ENCODE data around the gene OR7C2.
"Not testable (repeated sequence)": the region's sequence is repeated elsewhere in the genome, so short reads cannot be mapped to it uniquely, and the experiment has no call there.

OR7C2 gene

DNA sequence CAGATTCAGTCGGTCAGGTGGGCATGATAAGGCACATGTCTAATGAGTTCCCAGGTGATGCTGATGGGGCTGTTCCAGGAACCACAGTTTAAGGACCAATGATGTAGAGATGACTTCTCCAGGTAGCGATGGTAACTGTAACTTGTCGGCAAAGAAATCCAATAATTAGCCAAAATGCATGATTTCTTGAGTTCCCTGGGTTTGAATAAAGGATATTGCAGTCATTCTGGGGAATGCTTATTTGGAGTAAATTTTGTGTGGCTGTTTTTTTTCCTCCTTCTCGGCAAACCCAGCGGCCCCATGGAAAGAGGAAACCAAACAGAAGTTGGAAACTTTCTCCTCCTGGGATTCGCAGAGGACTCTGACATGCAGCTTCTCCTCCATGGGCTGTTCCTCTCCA lies at the start of gene OR7C2:
Gene OR7C2, plus strand, starts transcription at position 301 of the 400 bp plus-strand sequence. Its CDS starts 0 bp downstream, at position 301.
- DNase-seq = no peak

- DNase-seq = no peak
Measured at GRCh38 chr19:14901675-14902260, 39.5 kb upstream of the OR7C2 start.

DNA sequence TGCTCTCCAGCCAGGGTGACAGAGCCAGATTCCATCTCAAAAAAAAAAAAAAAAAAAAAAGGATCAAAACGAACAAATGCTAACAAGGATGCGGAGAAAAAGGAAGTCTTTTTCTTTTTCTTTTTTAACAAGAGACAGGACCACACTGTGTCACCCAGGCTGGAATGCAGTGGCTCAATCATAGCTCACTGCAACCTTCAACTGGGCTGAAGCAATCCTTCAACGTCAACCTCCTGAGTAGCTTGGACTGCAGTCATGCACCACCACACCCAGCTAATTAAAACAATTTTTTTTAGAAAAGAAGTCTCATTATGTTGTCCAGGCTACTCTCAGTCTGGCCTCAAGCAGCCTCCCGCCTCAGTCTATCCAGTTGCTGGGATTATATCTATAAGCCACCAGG lies 34.6 kb upstream of the OR7C2 start:
- DNase-seq = no peak

DNA sequence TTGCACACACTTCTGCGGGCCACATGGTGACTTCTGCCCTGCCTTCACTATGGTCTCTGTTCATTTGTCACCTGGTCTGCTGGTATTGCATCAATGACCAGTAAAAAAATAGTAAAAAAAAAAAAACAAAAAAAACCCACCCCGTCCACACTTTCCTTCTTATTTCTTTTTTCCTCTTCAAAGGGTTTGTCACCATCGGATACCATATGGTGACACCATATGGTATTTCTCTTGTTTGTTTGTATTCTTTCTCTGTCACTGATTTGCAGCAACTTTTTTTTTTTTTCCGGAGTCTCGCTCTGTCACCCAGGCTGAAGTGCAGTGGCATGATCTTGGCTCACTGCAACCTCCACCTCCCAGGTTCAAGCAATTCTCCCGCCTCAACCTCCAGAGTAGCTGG lies 26.2 kb upstream of the OR7C2 start:
- no peak for DNase-seq

GRCh38 chr19:14916848-14917247 lies 24.4 kb upstream of the OR7C2 start:
- no peak for DNase-seq

- no peak for DNase-seq
Measured at GRCh38 chr19:14933506-14933905, 7.8 kb upstream of the OR7C2 start.

DNA sequence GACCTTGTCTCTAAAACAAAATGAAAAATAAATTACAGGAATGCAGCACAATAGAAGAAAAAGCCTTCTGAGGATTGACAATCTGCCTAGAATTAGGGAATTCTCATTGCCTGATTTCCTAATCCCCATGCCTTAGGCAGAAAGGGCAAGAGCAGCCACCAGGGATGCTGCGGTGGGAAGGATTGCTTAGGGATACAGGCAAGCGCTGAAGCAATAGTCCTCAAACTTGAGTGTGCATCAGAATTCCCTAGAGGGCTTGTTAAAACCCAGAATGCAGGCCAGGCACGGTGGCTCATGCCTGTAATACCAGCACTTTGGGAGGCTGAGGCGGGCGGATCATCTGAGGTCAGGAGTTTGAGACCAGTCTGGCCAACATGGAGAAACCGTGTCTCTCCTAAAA lies 1.0 kb upstream of the OR7C2 start:
- no peak for DNase-seq

GRCh38 chr19:14943601-14944000 lies 2.3 kb downstream of the OR7C2 start:
- no peak for DNase-seq

- no peak for DNase-seq
Measured at GRCh38 chr19:14944456-14944855, 3.2 kb downstream of the OR7C2 start.

DNA sequence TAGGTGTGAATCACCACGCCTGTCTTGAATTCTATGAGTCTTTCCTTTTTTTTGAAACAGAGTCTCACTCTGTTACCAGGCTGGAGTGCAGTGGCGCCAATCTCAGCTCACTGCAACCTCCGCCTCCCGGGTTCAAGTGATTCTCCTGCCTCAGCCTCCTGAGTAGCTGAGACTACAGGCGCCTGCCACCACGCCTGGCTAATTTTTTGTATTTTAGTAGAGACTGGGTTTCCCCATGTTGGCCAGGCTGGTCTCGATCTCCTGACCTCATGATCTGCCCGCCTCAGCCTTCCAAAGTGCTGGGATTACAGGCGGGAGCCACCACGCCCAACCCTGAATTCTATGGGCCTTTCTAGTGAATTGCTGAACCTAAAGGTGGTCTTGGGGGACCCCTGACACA lies 8.1 kb downstream of the OR7C2 start:
- not testable (repeated sequence) for DNase-seq

DNA sequence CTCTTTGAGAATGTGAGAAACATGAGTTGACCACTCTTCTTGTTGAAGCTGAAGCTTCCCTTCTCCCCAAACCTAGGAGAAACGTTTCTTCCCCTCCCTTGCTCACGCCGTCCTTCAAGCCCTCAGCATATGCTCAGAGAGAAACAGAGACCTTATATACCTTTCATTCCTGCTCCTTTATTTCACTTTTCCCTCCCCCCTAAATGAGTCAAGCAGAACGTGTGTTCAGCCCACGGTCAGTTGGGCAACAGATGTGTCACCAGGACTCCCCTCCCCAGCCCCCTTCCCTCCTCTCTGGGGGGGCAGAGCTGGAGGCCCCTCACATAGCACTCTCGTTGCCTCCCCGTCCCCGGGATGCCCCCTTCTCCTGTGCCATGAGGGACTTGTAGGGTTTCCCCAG lies 8.6 kb downstream of the OR7C2 start:
- no peak for DNase-seq

- DNase-seq = no peak
Measured at GRCh38 chr19:14950421-14950820, 9.1 kb downstream of the OR7C2 start.

DNA sequence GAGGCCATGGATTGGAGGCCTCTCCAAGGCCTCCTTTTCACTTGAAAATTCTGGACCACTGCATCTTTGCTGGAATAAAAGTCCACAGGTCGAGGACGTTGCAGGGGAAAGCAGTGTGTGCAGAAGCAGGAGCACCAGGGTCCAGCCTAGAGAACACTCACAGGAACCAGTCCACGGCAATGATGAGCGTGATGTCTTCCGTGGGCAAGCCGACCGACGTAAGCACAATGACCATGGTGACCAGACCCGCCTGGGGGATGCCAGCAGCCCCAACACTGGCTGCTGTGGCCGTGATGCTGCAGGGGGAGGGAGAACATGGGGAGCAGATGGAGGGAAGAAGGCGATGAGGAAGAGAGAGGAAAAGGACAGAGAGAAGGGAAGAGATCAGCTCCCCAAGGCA lies 11.5 kb downstream of the OR7C2 start:
- no peak for DNase-seq

- no peak for DNase-seq
Measured at GRCh38 chr19:14954071-14954655, 12.9 kb downstream of the OR7C2 start.

DNA sequence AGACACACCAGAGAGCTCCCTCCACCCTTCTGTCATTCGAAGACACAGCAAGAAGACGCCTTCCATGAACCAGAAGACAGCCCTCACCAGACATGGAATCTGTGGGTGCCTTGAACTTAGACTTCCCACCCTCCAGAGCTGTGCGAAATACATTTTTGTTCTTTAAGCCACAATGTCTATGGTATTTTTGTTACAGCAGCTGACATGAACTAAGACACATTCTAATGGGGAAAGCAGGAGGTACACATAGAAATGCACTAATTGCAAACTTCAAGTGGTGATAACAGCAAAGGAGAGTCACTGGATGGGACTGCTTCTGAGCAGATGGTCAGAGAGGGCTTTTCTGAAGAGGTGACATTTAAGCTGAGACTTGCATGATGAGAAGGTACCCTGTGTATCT lies 16.2 kb downstream of the OR7C2 start:
- DNase-seq = no peak

- DNase-seq = no peak
Measured at GRCh38 chr19:14959263-14959662, 18.0 kb downstream of the OR7C2 start.

- no peak for DNase-seq
Measured at GRCh38 chr19:14961956-14962685, 20.8 kb downstream of the OR7C2 start.

DNA sequence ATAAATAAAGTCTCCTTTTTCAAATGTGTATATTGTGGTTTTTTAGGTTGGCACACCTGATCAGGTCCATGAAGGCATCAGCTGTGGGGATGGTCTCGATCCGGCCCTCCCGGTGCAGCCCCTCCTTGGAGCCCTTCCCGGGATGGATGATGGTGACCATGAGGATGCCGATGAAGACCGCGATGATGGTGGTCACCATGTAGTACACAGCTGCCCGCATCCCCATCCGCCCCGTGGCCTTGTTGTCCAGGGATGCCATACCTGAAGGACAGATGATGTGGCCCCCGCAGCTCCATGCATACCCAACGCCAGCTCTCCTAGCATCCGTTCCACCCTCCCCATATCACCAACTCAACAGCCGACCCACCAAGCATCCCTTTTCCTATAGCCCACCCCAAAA lies 27.0 kb downstream of the OR7C2 start:
- DNase-seq = no peak

- DNase-seq = no peak
Measured at GRCh38 chr19:14971474-14971873, 30.2 kb downstream of the OR7C2 start.

- no peak for DNase-seq
Measured at GRCh38 chr19:14972676-14973075, 31.4 kb downstream of the OR7C2 start.

GRCh38 chr19:14974488-14974887 lies 33.2 kb downstream of the OR7C2 start:
- DNase-seq = no peak

DNA sequence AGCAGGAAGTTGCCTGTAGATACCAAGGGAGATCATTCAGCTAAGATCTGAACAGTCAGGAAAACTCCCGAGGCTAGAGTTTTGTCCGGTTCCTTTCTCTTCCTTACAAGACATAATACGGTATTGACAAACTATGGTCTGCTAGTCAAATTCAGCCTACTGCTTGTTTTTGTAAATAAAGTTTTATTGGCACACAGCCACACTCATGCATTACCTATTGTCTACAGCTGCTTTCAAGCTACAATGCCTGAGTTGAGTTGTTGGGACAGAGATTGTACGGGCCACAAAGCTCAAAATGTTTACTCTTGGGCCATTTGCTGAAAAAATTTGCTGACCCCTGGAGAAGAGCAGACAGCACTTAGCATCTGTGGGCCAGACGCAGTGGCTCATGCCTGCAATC lies 35.8 kb downstream of the OR7C2 start:
- no peak for DNase-seq

DNA sequence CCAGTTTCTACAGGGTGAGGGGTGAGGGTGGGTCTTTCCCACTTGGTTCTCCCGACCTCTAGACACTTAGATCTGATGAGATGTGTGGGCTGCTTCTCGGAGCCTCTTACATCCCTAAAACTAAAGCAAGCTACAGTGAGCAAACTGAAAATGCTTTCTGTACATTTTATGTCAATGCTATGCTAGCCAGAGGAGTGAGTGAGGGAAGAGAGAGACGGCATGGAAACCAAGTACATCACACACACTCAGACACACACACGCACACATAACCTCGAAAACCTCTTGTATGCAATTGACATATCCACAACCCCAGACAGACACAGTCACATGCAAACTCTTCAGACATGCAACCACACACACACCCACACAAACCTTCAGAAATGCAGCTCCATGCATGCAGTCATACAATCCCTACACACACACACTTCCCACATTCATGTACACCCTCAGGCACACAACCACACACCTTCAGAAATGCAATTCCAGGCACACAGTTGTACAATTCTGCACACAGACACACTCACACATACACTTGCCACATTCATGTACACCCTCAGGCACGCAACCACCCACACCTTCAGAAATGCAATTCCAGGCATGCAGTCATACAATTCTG lies 37.0 kb downstream of the OR7C2 start:
- no peak for DNase-seq
